Measurements from ENCODE around the gene SLC9A9. TPM values are rescaled to one million over a fixed set of nuclear protein-coding genes. Genes with fewer than 3 reads are reported as not detected.

Gene SLC9A9
- total RNA-seq, 1 donor from 2014 or later: 16.0 TPM

- intact Hi-C loops (cut with DNase I): no loop called here
- ATAC-seq: no peak
- DNase-seq (ENCODE audit: low spot score): no peak
Measured at GRCh38 chr3:143506190-143506589, 342.1 kb downstream of the SLC9A9 start.

- no peak for DNase-seq (ENCODE audit: low spot score)
- intact Hi-C loops (cut with DNase I): no loop called here
Measured at GRCh38 chr3:143503325-143503885, 344.9 kb downstream of the SLC9A9 start.

DNA sequence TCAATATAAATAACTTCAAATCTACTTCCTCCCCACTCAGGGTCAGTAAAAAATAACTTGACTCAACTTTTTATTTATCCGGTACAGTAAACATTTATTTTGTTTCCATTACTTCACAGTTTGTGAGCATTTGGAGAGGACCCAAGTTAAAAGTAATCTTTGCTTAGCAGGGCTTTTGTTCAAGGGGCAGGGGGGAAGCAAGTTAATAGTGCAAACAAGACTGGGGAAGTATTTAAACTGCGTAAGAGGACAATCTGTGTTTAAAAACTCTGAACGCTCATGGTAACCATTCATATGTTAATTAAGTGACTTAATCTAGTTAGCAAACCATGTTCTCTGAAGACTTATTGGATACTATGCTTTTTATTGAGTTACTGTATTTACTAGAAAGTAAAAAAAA is 346.2 kb downstream of the SLC9A9 start:
- no peak for ATAC-seq
- DNase-seq (ENCODE audit: low spot score): no peak
- intact Hi-C loops (cut with DNase I): no loop called here

More at GRCh38 chr3:143503325-143503885, 344.9 kb downstream of the SLC9A9 start:
- ATAC-seq: no peak

DNA sequence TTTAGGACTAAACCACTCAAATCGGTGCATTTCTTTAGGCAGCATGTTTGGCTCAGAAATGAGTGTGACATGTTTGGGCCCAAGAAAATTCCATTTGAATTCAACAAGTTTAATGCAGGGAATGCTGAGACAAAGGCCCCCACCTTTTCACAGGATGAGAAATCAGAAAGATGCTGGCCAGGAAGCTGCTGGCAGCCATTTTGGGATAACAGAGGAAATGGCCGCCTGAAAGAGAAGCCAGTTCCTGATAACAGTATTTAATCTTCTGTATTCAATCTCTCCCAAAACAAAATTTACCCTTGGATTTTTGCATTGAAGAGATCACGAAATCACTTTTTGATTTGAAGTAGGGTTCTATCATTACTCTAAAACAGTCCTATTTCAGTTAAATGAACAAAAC is 350.9 kb downstream of the SLC9A9 start:
- intact Hi-C loops (cut with DNase I): no loop called here
- ATAC-seq: no peak
- no peak for DNase-seq (ENCODE audit: low spot score)

DNA sequence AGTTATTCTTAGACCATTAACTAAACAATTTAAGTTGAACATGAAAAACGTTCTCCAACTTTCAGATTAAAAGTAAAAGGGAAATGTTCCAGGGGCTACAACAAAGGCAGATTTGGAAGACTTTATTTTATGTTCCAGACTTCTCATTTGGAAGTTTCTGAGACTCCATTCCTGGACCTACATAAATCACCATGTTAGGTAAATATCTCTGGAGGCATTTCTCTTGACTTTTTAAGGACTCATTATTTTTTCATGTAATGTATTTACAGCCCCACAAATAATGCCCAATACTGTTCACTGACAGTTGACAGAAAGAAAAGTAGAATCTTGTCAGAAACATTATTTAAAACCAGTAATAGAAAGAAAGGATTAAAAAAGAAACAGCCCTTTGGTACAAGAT is 352.1 kb downstream of the SLC9A9 start:
- ATAC-seq (no peak), DNase-seq (ENCODE audit: low spot score) (no peak)
- intact Hi-C loops (cut with DNase I): no loop called here

DNA sequence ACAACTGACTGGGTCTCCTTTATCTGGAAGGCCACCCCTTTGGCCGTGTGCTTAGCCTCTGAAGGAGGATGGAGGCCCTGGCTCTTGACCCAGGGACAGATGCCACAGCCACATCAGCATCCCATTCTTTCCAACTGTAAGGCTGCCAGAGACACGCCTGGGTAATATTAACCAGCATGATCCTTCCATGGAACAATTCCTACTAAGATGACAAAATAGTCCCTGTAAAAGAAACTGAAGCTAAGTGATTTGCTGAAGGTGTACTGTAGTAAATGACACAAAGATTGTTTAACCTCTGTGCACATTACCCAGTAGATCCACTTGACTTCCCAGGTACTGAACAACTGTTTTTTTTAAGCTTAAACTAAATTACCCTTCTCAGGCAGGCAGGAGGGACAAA is 352.7 kb downstream of the SLC9A9 start:
- ATAC-seq (no peak), DNase-seq (ENCODE audit: low spot score) (no peak)
- intact Hi-C loops (cut with DNase I): no loop called here

GRCh38 chr3:143486611-143487010 is 361.7 kb downstream of the SLC9A9 start:
- intact Hi-C loops (cut with DNase I): no loop called here
- no peak for DNase-seq (ENCODE audit: low spot score)
- no peak for ATAC-seq

DNA sequence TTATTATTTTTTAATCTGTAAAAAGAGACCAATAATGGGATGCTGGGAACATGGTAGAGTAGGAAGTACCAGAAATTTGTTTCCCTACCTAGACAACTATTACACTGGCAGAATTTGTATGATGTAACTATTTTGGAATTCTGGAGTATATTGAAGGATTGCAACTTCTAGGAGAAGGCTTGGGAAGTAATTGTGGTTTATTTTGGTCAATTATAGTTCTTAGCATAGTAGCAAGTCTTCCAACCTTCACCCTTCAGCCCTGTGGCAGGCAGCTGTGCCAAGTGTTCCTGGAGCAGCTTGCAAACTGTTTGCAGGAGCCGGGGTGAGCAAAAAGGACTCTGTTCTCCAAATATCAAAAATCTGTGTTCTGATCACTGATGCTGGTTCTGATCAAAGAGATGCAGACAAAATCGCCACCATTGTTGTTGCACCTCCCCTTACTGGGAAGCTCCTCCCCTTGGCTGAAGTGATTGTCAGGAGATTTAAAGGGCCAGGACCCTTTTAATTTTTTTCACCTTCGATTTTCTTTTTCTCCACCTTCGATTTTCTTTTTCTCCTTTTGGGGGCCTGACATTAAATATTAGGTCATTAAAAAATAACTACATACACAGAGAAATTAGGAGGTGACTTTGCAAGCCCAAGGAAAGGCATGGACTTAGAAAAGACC is 363.3 kb downstream of the SLC9A9 start:
- no peak for DNase-seq (ENCODE audit: low spot score)
- intact Hi-C loops (cut with DNase I): no loop called here
- ATAC-seq: no peak

- intact Hi-C loops (cut with DNase I): no loop called here
- no peak for DNase-seq (ENCODE audit: low spot score)
- ATAC-seq: no peak
Measured at GRCh38 chr3:143483214-143483613, 365.1 kb downstream of the SLC9A9 start.

DNA sequence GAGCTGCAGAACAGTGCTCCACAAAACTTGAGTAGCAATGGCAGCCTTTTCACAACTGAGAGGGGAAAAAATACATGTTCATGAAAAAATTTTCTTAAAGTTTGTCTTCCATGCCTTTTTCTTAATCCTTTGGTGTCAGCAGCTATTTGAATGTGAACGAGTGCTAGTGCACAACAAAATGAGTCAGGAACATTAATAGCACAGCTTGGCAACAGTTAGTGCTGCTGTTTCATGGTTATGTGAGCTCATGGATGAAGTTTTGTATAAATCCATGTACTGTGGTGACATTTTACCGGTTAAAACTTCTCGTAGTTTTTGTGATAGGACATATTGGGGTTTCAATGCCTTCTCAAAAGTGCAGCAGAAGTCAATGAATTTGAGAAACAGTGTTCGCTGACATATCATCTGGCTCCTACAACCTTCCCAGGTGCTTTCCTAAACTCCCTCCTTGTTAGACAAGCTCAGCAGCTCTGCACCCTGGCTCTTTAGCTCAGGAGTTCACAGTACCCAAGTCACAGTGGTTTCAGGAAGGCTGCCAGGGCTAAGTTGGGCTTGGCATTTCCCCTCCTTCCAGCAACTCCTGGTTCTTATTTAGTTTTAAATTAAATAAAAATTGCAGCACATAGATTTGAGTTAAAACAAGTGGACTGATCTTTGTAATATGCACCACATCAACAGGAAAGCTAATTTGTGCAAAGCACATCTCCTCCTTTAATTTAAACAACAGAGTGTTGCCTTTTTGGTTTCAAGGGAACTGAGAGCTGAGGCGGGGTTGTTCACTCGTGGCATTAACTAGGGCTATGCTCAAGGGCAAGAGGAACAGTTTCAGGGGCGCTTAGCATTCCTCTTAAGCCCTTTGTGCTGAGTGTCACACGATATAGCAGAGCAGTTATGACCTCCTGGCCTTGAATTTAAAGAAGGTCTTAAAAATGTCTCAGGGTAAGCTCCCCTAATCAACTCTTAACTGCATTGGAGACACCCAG is 365.9 kb downstream of the SLC9A9 start:
- DNase-seq (ENCODE audit: low spot score): no peak
- intact Hi-C loops (cut with DNase I): no loop called here
- ATAC-seq: no peak

DNA sequence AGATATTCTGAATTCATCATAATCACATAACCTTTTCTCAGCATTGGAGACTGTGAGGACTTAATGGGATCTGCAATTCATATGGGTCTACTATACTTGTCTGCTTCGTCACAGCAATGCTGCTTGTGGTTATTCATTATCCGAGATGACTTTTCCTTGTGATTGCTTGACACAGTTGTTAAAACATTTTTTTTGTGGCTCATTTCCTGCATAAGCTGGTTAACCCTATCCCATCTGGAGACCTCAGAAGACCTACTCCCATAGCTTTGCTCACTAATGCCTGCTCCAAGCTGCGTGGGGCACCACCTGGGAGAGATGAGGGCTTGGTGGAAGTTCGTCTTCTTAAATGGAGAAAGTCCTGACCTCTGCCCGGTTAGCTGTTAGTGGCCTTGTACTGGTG is 367.9 kb downstream of the SLC9A9 start:
- ATAC-seq (no peak), DNase-seq (ENCODE audit: low spot score) (no peak)
- intact Hi-C loops (cut with DNase I): no loop called here

DNA sequence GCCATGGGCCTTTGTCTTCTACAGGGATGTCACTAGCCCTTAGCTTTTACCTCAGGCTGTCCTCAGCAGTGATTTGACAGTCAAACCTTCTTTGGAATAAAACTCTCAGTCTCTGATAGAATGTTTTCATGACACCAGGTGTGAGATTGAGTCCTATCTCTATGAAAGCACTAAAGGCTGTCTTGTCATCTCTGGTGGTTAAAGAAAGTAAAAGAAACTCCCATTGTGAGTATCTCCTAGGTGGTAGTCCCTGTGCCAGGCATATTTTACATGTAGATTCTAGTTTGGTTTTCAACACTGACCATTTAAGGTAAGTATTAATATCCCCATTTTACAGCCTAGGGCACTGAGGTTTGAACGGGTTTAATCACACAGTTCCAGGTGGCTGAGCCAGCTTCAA is 368.5 kb downstream of the SLC9A9 start:
- DNase-seq (ENCODE audit: low spot score) (no peak), ATAC-seq (no peak)
- intact Hi-C loops (cut with DNase I): no loop called here

- no peak for DNase-seq (ENCODE audit: low spot score)
- ATAC-seq: no peak
- intact Hi-C loops (cut with DNase I): no loop called here
Measured at GRCh38 chr3:143478115-143478693, 370.1 kb downstream of the SLC9A9 start.

DNA sequence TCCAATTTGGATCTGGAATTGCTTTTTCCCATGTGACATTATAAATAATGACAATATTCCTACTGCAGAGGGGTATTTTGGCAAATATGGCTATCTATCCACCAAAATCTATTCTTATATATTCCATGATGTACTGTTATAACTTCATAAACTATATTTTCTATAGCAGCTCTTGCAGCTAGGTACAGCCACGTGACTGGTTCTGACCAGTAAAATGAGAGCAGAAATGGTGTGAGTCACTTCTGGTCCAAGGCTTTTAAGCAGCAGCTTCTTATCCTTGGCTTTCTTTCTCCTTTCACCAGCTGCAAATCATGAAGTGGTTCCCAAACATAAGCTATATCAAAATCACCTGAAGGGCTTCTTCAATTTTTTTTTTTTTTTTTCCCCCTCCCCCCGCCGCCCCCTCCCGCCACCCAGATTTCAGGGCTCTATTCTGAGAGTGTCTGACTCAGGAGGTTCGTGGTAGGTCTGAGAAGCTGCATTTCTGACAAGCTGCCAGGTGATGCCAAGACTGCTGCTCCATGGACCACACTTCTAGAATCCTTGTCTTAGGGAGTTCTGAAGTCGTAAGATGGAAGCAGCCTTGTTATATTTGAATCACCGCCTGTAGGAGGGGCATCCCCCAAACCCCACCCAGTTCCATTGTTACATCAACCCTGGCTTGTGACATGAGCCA is 371.2 kb downstream of the SLC9A9 start:
- DNase-seq (ENCODE audit: low spot score) (no peak), ATAC-seq (no peak)
- intact Hi-C loops (cut with DNase I): no loop called here

DNA sequence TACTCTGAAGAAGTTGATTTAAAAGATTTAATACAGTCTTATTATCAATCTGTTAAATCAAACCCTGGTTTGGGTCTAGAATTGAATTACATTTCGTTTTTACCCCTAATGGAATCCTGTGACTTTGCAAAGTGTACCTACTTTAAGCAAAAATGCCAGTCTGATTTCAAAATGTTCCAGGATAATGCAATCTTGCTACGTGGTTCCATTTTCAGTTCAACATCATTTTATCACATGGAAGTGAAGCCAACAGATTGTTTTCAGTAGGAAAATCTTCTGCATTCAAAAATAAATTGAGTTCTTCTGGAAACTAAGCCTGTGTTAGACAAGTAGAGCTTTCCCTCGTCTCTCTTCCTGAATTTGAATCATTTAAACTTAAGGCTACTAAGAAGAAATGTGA is 372.3 kb downstream of the SLC9A9 start:
- DNase-seq (ENCODE audit: low spot score): no peak
- ATAC-seq: no peak
- intact Hi-C loops (cut with DNase I): no loop called here

- ATAC-seq (no peak), DNase-seq (ENCODE audit: low spot score) (no peak)
- intact Hi-C loops (cut with DNase I): no loop called here
Measured at GRCh38 chr3:143472731-143473523, 375.3 kb downstream of the SLC9A9 start.

DNA sequence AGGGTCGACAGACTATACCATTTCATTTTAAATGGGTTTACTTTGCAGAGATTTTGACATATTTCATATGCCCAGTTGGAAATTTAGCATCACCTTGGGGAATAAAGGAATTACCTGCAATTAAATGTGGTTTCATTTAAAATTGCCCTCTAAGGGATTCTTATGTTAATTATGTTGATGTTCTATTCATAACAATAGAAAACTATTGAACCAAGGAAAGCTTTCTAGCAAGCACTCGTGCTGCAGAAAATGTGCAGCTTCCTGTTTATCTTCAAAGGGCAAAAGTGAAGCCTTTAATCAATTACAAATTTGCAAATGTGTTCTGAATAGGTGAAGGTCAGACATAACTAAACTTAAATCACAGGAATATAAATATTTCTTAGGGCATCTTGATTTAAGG is 376.6 kb downstream of the SLC9A9 start:
- ATAC-seq: no peak
- intact Hi-C loops (cut with DNase I): no loop called here

GRCh38 chr3:143469159-143469558 is 379.1 kb downstream of the SLC9A9 start:
- DNase-seq (ENCODE audit: low spot score): no peak
- ATAC-seq: no peak
- intact Hi-C loops (cut with DNase I): no loop called here

More for the DNA sequence above, 376.6 kb downstream of the SLC9A9 start:
- DNase-seq (ENCODE audit: low spot score): no peak

Data from sciatic nerve (tissue), 2 donors.